HCT116 (cell line): ENCODE measurements around the gene IGF2R. TPM values are rescaled to one million over a fixed set of nuclear protein-coding genes. Genes with fewer than 3 reads are reported as not detected.
A peak's percentile ranks its signal among the peaks of the same experiment; 100 is the strongest.

ENCODE experiments used
- ATAC-seq: fragments of 200-7000 bp; cut with Tn5 transposase; 2 replicates; pipeline ENCODE4 v1.9.1; 2020; ENCODE audit warnings: mild to moderate bottlenecking, moderate library complexity
- BruUV-seq: library from RNA; stranded (reverse); fragments of 400-500 nt; replicated peaks from 2 replicates; lab custom pipeline; 2021; lab: Mats Ljungman, UMichigan
- CTCF ChIA-PET: fragments of 300-600 bp; sonication (Branson Sonifier 250); formaldehyde crosslinking; loops from one replicate; lab custom pipeline; 2021; ENCODE audit warnings: antibody characterized with exemption; lab: Charles Lee
- POLR2A ChIA-PET: fragments of 300-600, 350-600 bp; sonication (Branson Sonifier 250); formaldehyde crosslinking; loops from one replicate; lab custom pipeline; 2021; ENCODE audit warnings: antibody characterized with exemption; lab: Charles Lee
- RAD21 ChIA-PET, 2 experiments: fragments of 300-600 bp; sonication (Branson Sonifier 250); formaldehyde crosslinking; loops; one replicate each; lab custom pipeline; 2023; ENCODE audit warnings: low total read pairs in 2 of 2; ENCODE audit not compliant: uncharacterized antibody in 2 of 2, unreplicated experiment in 2 of 2, low non-redundant PET in 1 of 2; lab: Charles Lee
- DNase-seq: peaks from one replicate; pipeline ENCODE4 v3.0.0-alpha.2; 2010; ENCODE audit warnings: low read depth, low spot score
- H2AFZ ChIP-seq: fragments of 200-600 bp; shearing (Covaris generic), sonication (generic); 2 replicates; pipeline ENCODE4 v1.6.1; 2017; ENCODE audit warnings: low read depth, mixed run types, mixed read lengths, antibody characterized with exemption, low read length; ENCODE audit not compliant: poor library complexity, severe bottlenecking
- H3K27ac ChIP-seq: 2 replicates; pipeline ENCODE4 v1.5.1; 2012; ENCODE audit warnings: low read depth, low read length
- H3K27me3 ChIP-seq: fragments of 200-600 bp; sonication (generic); 2 replicates; pipeline ENCODE4 v1.6.1; 2016; ENCODE audit warnings: mixed run types, low read length, mixed read lengths; ENCODE audit not compliant: insufficient read depth
- H3K36me3 ChIP-seq, 2 experiments: fragments of 200-500 bp in 1 of 2; fragments of 200-600 bp in 1 of 2; sonication (Bioruptor generic) in 1 of 2; sonication (generic) in 1 of 2; 2 replicates each; pipeline versions ENCODE4 v1.5.1 to v1.6.1; 2014 to 2016; ENCODE audit warnings: low read length in 2 of 2, inconsistent platforms in 1 of 2, mixed read lengths in 1 of 2, mixed run types in 1 of 2; ENCODE audit not compliant: insufficient read depth in 2 of 2, control insufficient read depth in 1 of 2
- H3K4me1 ChIP-seq, 2 experiments: fragments of 200-600 bp in 1 of 2; sonication (generic) in 1 of 2; 2 replicates each; pipeline versions ENCODE4 v1.5.1 to v1.6.1; 2012 to 2017; ENCODE audit warnings: low read length in 2 of 2, inconsistent platforms in 1 of 2, mild to moderate bottlenecking in 1 of 2, mixed read lengths in 1 of 2, mixed run types in 1 of 2, moderate library complexity in 1 of 2; ENCODE audit not compliant: insufficient read depth in 2 of 2, control insufficient read depth in 1 of 2
- H3K4me2 ChIP-seq: fragments of 200-600 bp; sonication (generic); 2 replicates; pipeline ENCODE4 v1.6.1; 2017; ENCODE audit warnings: mixed run types, low read length, mixed read lengths
- H3K4me3 ChIP-seq, 2 experiments: fragments of 200-600 bp in 1 of 2; sonication (generic) in 1 of 2; replicated peaks in 1 of 2; 2 replicates each; pipeline ENCODE4 v1.5.1; 2011 to 2016; ENCODE audit warnings: low read length in 2 of 2, control low read depth in 1 of 2, low read depth in 1 of 2, mild to moderate bottlenecking in 1 of 2, mixed read lengths in 1 of 2, mixed run types in 1 of 2
- H3K79me2 ChIP-seq: fragments of 200-600 bp; sonication (generic); 2 replicates; pipeline ENCODE4 v1.6.1; 2017; ENCODE audit warnings: mild to moderate bottlenecking, mixed run types, low read length, moderate library complexity, mixed read lengths; ENCODE audit not compliant: insufficient read depth
- H3K9ac ChIP-seq: fragments of 200-600 bp; sonication (generic); 2 replicates; pipeline ENCODE4 v1.6.1; 2016; ENCODE audit warnings: low read length, mixed read lengths
- H3K9me2 ChIP-seq: fragments of 200-600 bp; sonication (generic), shearing (Covaris generic); 2 replicates; pipeline ENCODE4 v1.6.1; 2017; ENCODE audit warnings: mixed run types, mild to moderate bottlenecking, moderate library complexity; ENCODE audit not compliant: insufficient read depth
- H3K9me3 ChIP-seq, 2 experiments: fragments of 200-500 bp in 1 of 2; fragments of 200-600 bp in 1 of 2; sonication (Bioruptor generic) in 1 of 2; sonication (generic) in 1 of 2; 2 replicates each; pipeline ENCODE4 v1.6.1; 2014 to 2017; ENCODE audit warnings: low read length in 2 of 2, mixed read lengths in 2 of 2, inconsistent platforms in 1 of 2, low read depth in 1 of 2, mild to moderate bottlenecking in 1 of 2, mixed run types in 1 of 2, moderate library complexity in 1 of 2; ENCODE audit not compliant: control insufficient read depth in 1 of 2, insufficient read depth in 1 of 2
- H4K20me1 ChIP-seq: fragments of 200-600 bp; sonication (generic), shearing (Covaris generic); 2 replicates; pipeline ENCODE4 v1.6.1; 2017; ENCODE audit warnings: mixed run types, mild to moderate bottlenecking, moderate library complexity; ENCODE audit not compliant: insufficient read depth
- CTCF ChIP-seq, 3 experiments: fragments of 200-600 bp in 1 of 3; sonication (generic) in 1 of 3; IDR thresholded peaks in 2 of 3; conservative IDR thresholded peaks in 1 of 3; 2 replicates each; pipeline ENCODE4 v1.5.1; 2012 to 2017; ENCODE audit warnings: low read depth in 2 of 3, low read length in 2 of 3, antibody characterized with exemption in 1 of 3, borderline replicate concordance in 1 of 3, control low read depth in 1 of 3, mild to moderate bottlenecking in 1 of 3, mixed read lengths in 1 of 3, mixed run types in 1 of 3, moderate library complexity in 1 of 3; ENCODE audit not compliant: insufficient read depth in 1 of 3
- ELF1 ChIP-seq: IDR thresholded peaks from 2 replicates; pipeline ENCODE4 v1.6.1; 2012; ENCODE audit warnings: low read depth, borderline replicate concordance
- EZH2phosphoT487 ChIP-seq: fragments of 200-600 bp; IDR thresholded peaks from 2 replicates; pipeline ENCODE4 v1.6.1; 2018; ENCODE audit warnings: antibody characterized with exemption, borderline replicate concordance
- FOSL1 ChIP-seq: IDR thresholded peaks from 2 replicates; pipeline ENCODE4 v1.6.1; 2012; ENCODE audit warnings: low read depth
- POLR2A ChIP-seq: IDR thresholded peaks from 2 replicates; pipeline ENCODE4 v1.7.0; 2011; ENCODE audit warnings: borderline replicate concordance; ENCODE audit not compliant: insufficient read depth, insufficient read length; ENCODE audit errors: extremely low read depth
- RAD21 ChIP-seq: IDR thresholded peaks from 2 replicates; pipeline ENCODE4 v1.6.1; 2012; ENCODE audit warnings: low read depth, mild to moderate bottlenecking
- SIN3A ChIP-seq: IDR thresholded peaks from 2 replicates; pipeline ENCODE4 v1.6.1; 2012; ENCODE audit warnings: low read depth
- SRF ChIP-seq: IDR thresholded peaks from 2 replicates; pipeline ENCODE4 v1.6.1; 2012; ENCODE audit warnings: low read depth
- ZNF274 ChIP-seq: fragments of 200-500 bp; sonication (Bioruptor generic); IDR thresholded peaks from 2 replicates; pipeline ENCODE4 v1.6.1; 2014; ENCODE audit warnings: mild to moderate bottlenecking, low read depth, low read length, inconsistent platforms
- intact Hi-C: fragments of 100-400 bp; cut with micrococcal nuclease; formaldehyde crosslinking; loops from 2 replicates; pipeline ENCODE4 v1.10.0; 2022
- total RNA-seq: library from RNA; stranded (reverse); gene quantifications from one replicate; pipeline ENCODE4 v1.2.1, GENCODE V29; 2021; ENCODE audit not compliant: unreplicated experiment

The IGF2R gene
- total RNA-seq, 1 experiment from 2014 or later, result 37.0 TPM

- no peak for TF ChIP-seq RAD21
- TF ChIP-seq SRF, result no peak
- no peak for TF ChIP-seq ZNF274
- TF ChIP-seq ELF1, result no peak
- TF ChIP-seq SIN3A, result no peak
- no peaks in the 10 kb centered on the region for H3K36me3 ChIP-seq
- ChIA-PET RAD21 (no interaction called here), CTCF (no interaction called here), POLR2A (no interaction called here)
- intact Hi-C loops, result no loop called here
- peaks cover 0 to 5% of the 10 kb centered on the region in 2 experiments; a peak in 2 of 4 replicates for H3K9me3 ChIP-seq
- ATAC-seq (no peak), DNase-seq (no peak)
- BruUV-seq, result no TSS peak
- H2AFZ ChIP-seq, result no peak overlapping the region
- no peaks in the 10 kb centered on the region for H3K27me3 ChIP-seq
- H4K20me1 ChIP-seq, result no peaks in the 10 kb centered on the region
- no peaks in the 10 kb centered on the region for H3K4me1 ChIP-seq
- H3K27ac ChIP-seq, result no peak overlapping the region
- H3K9me2 ChIP-seq, result no peaks in the 10 kb centered on the region
- H3K4me3 ChIP-seq, result no peak overlapping the region
- no peak overlapping the region for H3K9ac ChIP-seq
- no peaks in the 10 kb centered on the region for H3K79me2 ChIP-seq
- no peak overlapping the region for H3K4me2 ChIP-seq
These were observed 29.3 kb upstream of the IGF2R start for GRCh38 chr6:159939591-159940016.

DNA sequence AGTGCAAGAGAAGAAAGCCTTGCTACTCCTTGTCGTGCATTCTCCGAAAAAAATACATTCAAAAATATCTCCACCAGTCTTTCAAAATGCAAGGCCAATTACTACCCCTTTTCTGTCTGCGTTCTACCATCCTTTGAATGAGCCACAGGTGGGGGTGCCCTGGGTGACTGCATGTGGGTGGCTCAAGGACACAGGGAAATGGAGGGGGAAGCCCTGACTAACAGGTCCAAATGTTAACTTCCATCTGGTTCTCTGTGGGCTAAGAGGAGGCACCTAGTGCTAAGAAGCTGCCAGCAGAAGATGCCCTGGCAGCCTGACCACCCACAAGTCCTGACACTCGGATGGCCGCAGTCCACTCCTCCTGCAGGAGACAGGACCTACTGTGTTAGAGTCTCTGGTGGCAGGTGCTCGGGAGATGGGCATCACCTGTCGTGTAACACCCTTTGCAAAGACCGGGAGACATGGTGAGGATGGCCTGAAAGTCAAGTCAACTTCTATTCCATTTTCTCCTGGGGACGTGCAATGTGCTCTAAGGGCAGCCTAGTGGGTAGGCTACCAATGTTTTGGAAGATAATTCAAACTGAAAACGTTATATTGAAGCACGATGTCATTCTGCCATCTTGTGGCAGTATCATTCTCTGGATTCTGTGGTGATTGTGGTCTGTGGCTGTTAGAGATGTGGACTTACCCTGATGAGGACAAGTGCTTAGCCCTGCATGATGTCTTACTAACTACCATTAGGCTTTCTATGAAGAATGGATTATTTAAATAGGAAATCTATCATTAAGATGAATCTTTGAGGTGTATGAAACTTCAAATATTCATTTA lies 27.4 kb upstream of the IGF2R start:
- TF ChIP-seq RAD21 (peak; percentile 68), EZH2phosphoT487 (no peak), FOSL1 (no peak), POLR2A (no peak), CTCF (IDR thresholded peaks at IDR 0.05 in 2 of 3, conservative IDR thresholded peaks at IDR 0.05 in 1 of 3; ENCODE audit: borderline replicate concordance in 1 of 3, insufficient read depth in 1 of 3, low read depth in 2 of 3, low read length in 2 of 3) (peak; percentile 31 to 43 (median 39); a peak in 3 of 6 replicates), SIN3A (no peak)

More for the DNA sequence above, 27.4 kb upstream of the IGF2R start:
- CTCF ChIA-PET, result interaction anchor here (0.9 kb wide), 1 partner anchor 78 kb away, joined by 5 read pairs; no protein-coding TSS in a partner anchor
- RAD21 ChIA-PET, result no interaction called here
- DNase-seq (peak; percentile 12), ATAC-seq (peak; percentile 73)
- intact Hi-C loops, result loop anchor here (1.0 kb wide), 2 partner anchors 78 to 250 kb away; no protein-coding TSS in a partner anchor
- Histone ChIP-seq H2AFZ (no peak overlapping the region), H3K36me3 (no peaks in the 10 kb centered on the region), H3K9me2 (no peaks in the 10 kb centered on the region), H3K9me3 (peaks cover 0 to 5% of the 10 kb centered on the region in 2 experiments; a peak in 2 of 4 replicates), H3K4me1 (no peaks in the 10 kb centered on the region), H3K27me3 (no peaks in the 10 kb centered on the region), H3K4me2 (no peak overlapping the region), H3K27ac (no peak overlapping the region), H3K9ac (no peak overlapping the region), H3K4me3 (no peak overlapping the region), H4K20me1 (no peaks in the 10 kb centered on the region), H3K79me2 (no peaks in the 10 kb centered on the region)
- BruUV-seq, result no TSS peak
- POLR2A ChIA-PET, result no interaction called here
